ENCODE measurements around the gene SDK2. TPM values are rescaled to one million over a fixed set of nuclear protein-coding genes. Genes with fewer than 3 reads are reported as not detected.

Gene SDK2
- polyA plus RNA-seq, 1 experiment = 0.04 TPM

- no peak overlapping the region for H3K4me3 ChIP-seq (ENCODE audit: low read depth, low read length)
- ChIA-PET POLR2A (no interaction called here), CTCF (interaction anchor here (1.2 to 3.8 kb wide), 3 partner anchors 9 to 80 kb away, joined by 3 to 20 read pairs (median 15); no protein-coding TSS in a partner anchor)
- DNase-seq (ENCODE audit: low read depth) = no peak
- no peak for TF ChIP-seq CTCF (IDR thresholded peaks at IDR 0.05; ENCODE audit: insufficient read depth, low read depth, low read length)
- H3K27me3 ChIP-seq (ENCODE audit: control insufficient read depth, insufficient read depth, low read length) = no peaks in the 10 kb centered on the region
- peaks cover 15% of the 10 kb centered on the region for H3K36me3 ChIP-seq (ENCODE audit: control insufficient read depth, insufficient read depth, low read length)
These were observed 354.5 kb downstream of the SDK2 start for GRCh38 chr17:73289549-73290254.

- Histone ChIP-seq H3K36me3 (ENCODE audit: control insufficient read depth, insufficient read depth, low read length) (peaks cover 16% of the 10 kb centered on the region), H3K27me3 (ENCODE audit: control insufficient read depth, insufficient read depth, low read length) (no peaks in the 10 kb centered on the region), H3K4me3 (ENCODE audit: low read depth, low read length) (no peak overlapping the region)
- CTCF ChIA-PET = interaction anchor here (1.2 kb wide), 1 partner anchor 8 kb away, joined by 3 read pairs; no protein-coding TSS in a partner anchor
- TF ChIP-seq CTCF (IDR thresholded peaks at IDR 0.05; ENCODE audit: insufficient read depth, low read depth, low read length) = no peak
- POLR2A ChIA-PET = interaction anchor here (0.7 kb wide), 1 partner anchor 37 kb away, joined by 6 read pairs; no protein-coding TSS in a partner anchor
- no peak for DNase-seq (ENCODE audit: low read depth)
These were observed 355.5 kb downstream of the SDK2 start for GRCh38 chr17:73288534-73289302.

GRCh38 chr17:73286863-73287296, 357.4 kb downstream of the SDK2 start:
- ChIA-PET POLR2A (no interaction called here), CTCF (interaction anchor here (1.4 kb wide), 1 partner anchor 21 kb away, joined by 3 read pairs; no protein-coding TSS in a partner anchor)
- no peak for DNase-seq (ENCODE audit: low read depth)
- no peak for TF ChIP-seq CTCF (IDR thresholded peaks at IDR 0.05; ENCODE audit: insufficient read depth, low read depth, low read length)
- H3K4me3 ChIP-seq (ENCODE audit: low read depth, low read length) = no peak overlapping the region
- H3K36me3 ChIP-seq (ENCODE audit: control insufficient read depth, insufficient read depth, low read length) = peaks cover 20% of the 10 kb centered on the region
- H3K27me3 ChIP-seq (ENCODE audit: control insufficient read depth, insufficient read depth, low read length) = no peaks in the 10 kb centered on the region

- no peak for DNase-seq (ENCODE audit: low read depth)
- ChIA-PET POLR2A (no interaction called here), CTCF (interaction anchor here (1.4 kb wide), 1 partner anchor 22 kb away, joined by 3 read pairs; no protein-coding TSS in a partner anchor)
- peaks cover 24% of the 10 kb centered on the region for H3K36me3 ChIP-seq (ENCODE audit: control insufficient read depth, insufficient read depth, low read length)
- no peak for TF ChIP-seq CTCF (IDR thresholded peaks at IDR 0.05; ENCODE audit: insufficient read depth, low read depth, low read length)
- H3K27me3 ChIP-seq (ENCODE audit: control insufficient read depth, insufficient read depth, low read length) = no peaks in the 10 kb centered on the region
- no peak overlapping the region for H3K4me3 ChIP-seq (ENCODE audit: low read depth, low read length)
These were observed 358.1 kb downstream of the SDK2 start for GRCh38 chr17:73285916-73286862.
